ENCODE data around the gene NOXO1. TPM values are rescaled to one million over a fixed set of nuclear protein-coding genes. Genes with fewer than 3 reads are reported as not detected.
A peak's percentile ranks its signal among the peaks of the same experiment; 100 is the strongest.

NOXO1 gene
- total and polyA plus RNA-seq, 4 donors: 0.28 to 7.3 (median 3.2) TPM

- 73 to 81% methylated on average over 12 of the region's 12 CpGs for WGBS, 2 donors
- no peak for TF ChIP-seq CTCF (IDR thresholded peaks at IDR 0.05; ENCODE audit: control extremely low read depth, extremely low read depth)
- Histone ChIP-seq H3K27me3 (ENCODE audit: control insufficient read depth in 3 of 3, insufficient read depth in 3 of 3, low read length in 2 of 3) (peaks cover 4 to 7% (median 4%) of the 10 kb centered on the region in 3 donors), H3K4me3 (peak overlapping the region; percentile 2), H3K27ac (ENCODE audit: low read depth in 1 of 2, low read length in 1 of 2) (peak overlapping the region; percentile 56 to 82), H3K9ac (ENCODE audit: insufficient read depth in 1 of 2, low read length in 2 of 2) (no peak overlapping the region), H3K36me3 (ENCODE audit: control insufficient read depth in 4 of 4, insufficient read depth in 4 of 4, low read length in 4 of 4) (peaks cover 0 to 1% (median 0%) of the 10 kb centered on the region in 4 donors), H3K4me1 (ENCODE audit: control insufficient read depth in 5 of 5, insufficient read depth in 5 of 5, low read length in 5 of 5) (peaks cover 0 to 50% (median 22%) of the 10 kb centered on the region in 5 donors), H3K9me3 (ENCODE audit: control insufficient read depth in 4 of 4, insufficient read depth in 3 of 4, low read length in 3 of 4) (no peaks in the 10 kb centered on the region)
- no peak for DNase-seq
- ATAC-seq (ENCODE audit: insufficient read depth, low FRiP score): no peak
These were observed 42.8 kb upstream of the NOXO1 start for GRCh38 chr16:2024032-2024420.

GRCh38 chr16:2023092-2024031 lies 42.1 kb upstream of the NOXO1 start:
- Histone ChIP-seq H3K4me1 (ENCODE audit: control insufficient read depth in 5 of 5, insufficient read depth in 5 of 5, low read length in 5 of 5) (peaks cover 0 to 43% (median 17%) of the 10 kb centered on the region in 5 donors), H3K27me3 (ENCODE audit: control insufficient read depth in 3 of 3, insufficient read depth in 3 of 3, low read length in 2 of 3) (peaks cover 4 to 7% (median 4%) of the 10 kb centered on the region in 3 donors), H3K36me3 (ENCODE audit: control insufficient read depth in 4 of 4, insufficient read depth in 4 of 4, low read length in 4 of 4) (no peaks in the 10 kb centered on the region), H3K27ac (ENCODE audit: low read depth in 1 of 2, low read length in 1 of 2) (peak overlapping the region; percentile 56 to 82), H3K4me3 (no peak overlapping the region), H3K9ac (ENCODE audit: insufficient read depth in 1 of 2, low read length in 2 of 2) (peak overlapping the region in 1 of 2 donors; percentile 79), H3K9me3 (ENCODE audit: control insufficient read depth in 4 of 4, insufficient read depth in 3 of 4, low read length in 3 of 4) (no peaks in the 10 kb centered on the region)
- peak; percentile 94 to 96 (median 96) for DNase-seq
- TF ChIP-seq CTCF (IDR thresholded peaks at IDR 0.05; ENCODE audit: control extremely low read depth, extremely low read depth): peak; percentile 99
- 10 to 17% methylated on average over 44 to 53 of the region's 53 CpGs for whole genome bisulfite sequencing, 2 donors
- peak; percentile 93 for ATAC-seq (ENCODE audit: insufficient read depth, low FRiP score)

GRCh38 chr16:2022723-2023091 lies 41.4 kb upstream of the NOXO1 start:
- H3K27ac ChIP-seq (ENCODE audit: low read depth in 1 of 2, low read length in 1 of 2): no peak overlapping the region
- H3K36me3 ChIP-seq (ENCODE audit: control insufficient read depth in 4 of 4, insufficient read depth in 4 of 4, low read length in 4 of 4): no peaks in the 10 kb centered on the region
- DNase-seq (peak in 2 of 3 donors; percentile 72 to 75), ATAC-seq (ENCODE audit: insufficient read depth, low FRiP score) (no peak)
- H3K27me3 ChIP-seq (ENCODE audit: control insufficient read depth in 3 of 3, insufficient read depth in 3 of 3, low read length in 2 of 3): peaks cover 4 to 7% (median 4%) of the 10 kb centered on the region in 3 donors
- H3K4me3 ChIP-seq: no peak overlapping the region
- no peaks in the 10 kb centered on the region for H3K9me3 ChIP-seq (ENCODE audit: control insufficient read depth in 4 of 4, insufficient read depth in 3 of 4, low read length in 3 of 4)
- H3K4me1 ChIP-seq (ENCODE audit: control insufficient read depth in 5 of 5, insufficient read depth in 5 of 5, low read length in 5 of 5): peaks cover 0 to 36% (median 13%) of the 10 kb centered on the region in 5 donors
- H3K9ac ChIP-seq (ENCODE audit: insufficient read depth in 1 of 2, low read length in 2 of 2): peak overlapping the region in 1 of 2 donors; percentile 79
- WGBS, 2 donors: 2 to 3% methylated on average over 13 to 14 of the region's 14 CpGs
- no peak for TF ChIP-seq CTCF (IDR thresholded peaks at IDR 0.05; ENCODE audit: control extremely low read depth, extremely low read depth)

Measured in lung (tissue), 12 donors.